K562 (cell line): ENCODE data around the gene FAM171A1. TPM values are rescaled to one million over a fixed set of nuclear protein-coding genes. Genes with fewer than 3 reads are reported as not detected.

Experiments
- ATAC-seq: fragments of 200-7000 bp; cut with Tn5 transposase; 3 replicates; pipeline ENCODE4 v1.9.1; 2020; ENCODE audit warnings: moderate library complexity
- BruUV-seq: library from RNA; stranded (reverse); fragments of 400-500 nt; replicated peaks from 2 replicates; lab custom pipeline; 2021; lab: Mats Ljungman, UMichigan
- CTCF ChIA-PET: fragments of 300-600 bp; formaldehyde crosslinking; extraction: SDS; loops from one replicate; lab custom pipeline; 2021; ENCODE audit warnings: low intra/inter-chr PET ratio; lab: Yijun Ruan, JAX
- POLR2A ChIA-PET: fragments of 300-600, 350-650 bp; sonication (Branson Sonifier 250); formaldehyde crosslinking; extraction: SDS; loops from one replicate; lab custom pipeline; 2021; ENCODE audit warnings: antibody characterized with exemption, inconsistent platforms; lab: Yijun Ruan, JAX
- DNase-seq, 4 experiments: peaks; one replicate each; pipeline versions ENCODE4 v3.0.0 to v3.0.0-alpha.2; 2011 to 2018; ENCODE audit warnings: low spot score in 3 of 4, mixed read lengths in 3 of 4; ENCODE audit errors: extremely low read depth in 1 of 4
- FAIRE-seq: peaks from 2 replicates; lab custom pipeline; 2011; peaks lifted over from hg19 to GRCh38; lab: Jason Lieb, UNC
- H2AFZ ChIP-seq: 2 replicates; pipeline ENCODE4 v1.6.0; 2011; ENCODE audit warnings: low read depth, low read length, control low read depth, inconsistent platforms
- H3K27ac ChIP-seq: fragments of 200-600 bp; 3 replicates; pipeline ENCODE4 v1.8.0; 2011; ENCODE audit warnings: low read depth, mild to moderate bottlenecking, control low read depth, inconsistent platforms, low read length, moderate library complexity, mixed read lengths; ENCODE audit errors: extremely low read depth
- H3K27me3 ChIP-seq, 2 experiments: fragments of 300-600 bp in 1 of 2; 2 replicates in 1 of 2; 3 replicates in 1 of 2; pipeline versions ENCODE4 v1.6.0 to v1.8.0; 2011; ENCODE audit warnings: inconsistent platforms in 2 of 2, low read length in 2 of 2, mild to moderate bottlenecking in 1 of 2, mixed read lengths in 1 of 2, moderate library complexity in 1 of 2; ENCODE audit not compliant: control insufficient read depth in 2 of 2, insufficient read depth in 2 of 2
- H3K36me3 ChIP-seq: fragments of 300-600 bp; 3 replicates; pipeline ENCODE4 v1.8.0; 2011; ENCODE audit warnings: mild to moderate bottlenecking, low read length, inconsistent platforms; ENCODE audit not compliant: control insufficient read depth, insufficient read depth
- H3K4me1 ChIP-seq, 2 experiments: fragments of 200-600 bp in 1 of 2; replicated peaks in 1 of 2; 2 replicates in 1 of 2; 3 replicates in 1 of 2; pipeline versions ENCODE4 v1.5.1 to v1.8.0; 2011; ENCODE audit warnings: inconsistent platforms in 2 of 2, low read length in 2 of 2, mild to moderate bottlenecking in 1 of 2, mixed read lengths in 1 of 2, moderate library complexity in 1 of 2; ENCODE audit not compliant: control insufficient read depth in 2 of 2, insufficient read depth in 2 of 2
- H3K4me2 ChIP-seq: 2 replicates; pipeline ENCODE4 v1.6.1; 2011; ENCODE audit warnings: low read length, control low read depth, inconsistent platforms, mixed read lengths; ENCODE audit not compliant: insufficient read depth
- H3K4me3 ChIP-seq: fragments of 200-600 bp; sonication (generic), shearing (Covaris generic); 2 replicates; pipeline ENCODE4 v1.5.1; 2016; ENCODE audit warnings: control low read depth, inconsistent platforms
- H3K79me2 ChIP-seq: fragments of 200-600 bp; 3 replicates; pipeline ENCODE4 v1.8.0; 2011; ENCODE audit warnings: low read length, inconsistent platforms; ENCODE audit not compliant: control insufficient read depth, insufficient read depth
- H3K9ac ChIP-seq, 2 experiments: 2 replicates each; pipeline versions ENCODE4 v1.6.0 to v1.6.1; 2011; ENCODE audit warnings: low read depth in 2 of 2, low read length in 2 of 2, control low read depth in 1 of 2, inconsistent platforms in 1 of 2, mild to moderate bottlenecking in 1 of 2, mixed read lengths in 1 of 2; ENCODE audit not compliant: insufficient read depth in 1 of 2
- H3K9me1 ChIP-seq: one replicate; pipeline ENCODE4 v1.6.0; 2011; ENCODE audit warnings: inconsistent platforms, mild to moderate bottlenecking, low read length, moderate library complexity; ENCODE audit not compliant: control insufficient read depth, insufficient read depth
- H3K9me3 ChIP-seq: replicated peaks from 2 replicates; pipeline ENCODE4 v1.5.1; 2011; ENCODE audit warnings: low read depth, low read length, inconsistent platforms; ENCODE audit not compliant: control insufficient read depth, insufficient read depth
- H4K20me1 ChIP-seq: replicated peaks from 2 replicates; pipeline ENCODE4 v1.6.1; 2011; ENCODE audit warnings: low read length, inconsistent platforms, mixed read lengths; ENCODE audit not compliant: control insufficient read depth, insufficient read depth
- KLF1 ChIP-seq: fragments of 450-650 bp; IDR thresholded peaks from 2 replicates; pipeline ENCODE4 v1.6.1; 2016; ENCODE audit warnings: missing genetic modification characterization, missing compliant biosample characterization
- KLF6 ChIP-seq: fragments of 250-450 bp; sonication (Bioruptor Pico); IDR thresholded peaks from 2 replicates; pipeline ENCODE4 v1.4.0; 2020; ENCODE audit warnings: mild to moderate bottlenecking, moderate library complexity, borderline replicate concordance
- LARP7 ChIP-seq: fragments of 450-650 bp; IDR thresholded peaks from 2 replicates; pipeline ENCODE4 v1.6.1; 2016
- WGBS: fragments of 100-300 bp; shearing (Covaris generic); methylation state at CpG from one replicate; pipeline ENCODE4 v1.1.6; 2016; ENCODE audit warnings: low coverage, mixed read lengths; ENCODE audit not compliant: insufficient coverage; ENCODE audit errors: missing lambda C conversion rate; 5-methylcytosine and 5-hydroxymethylcytosine counted together
- in situ Hi-C: fragments of 300-500 bp; cut with MboI; formaldehyde crosslinking; loops from 4 replicates; pipeline ENCODE4 v1.15.0; 2018; ENCODE audit warnings: inconsistent platforms, mixed read lengths
- intact Hi-C: fragments of 100-400 bp; cut with micrococcal nuclease; formaldehyde crosslinking; loops from 2 replicates; pipeline ENCODE4 v1.14.2; 2022
- polyA plus RNA-seq, 8 experiments: library from polyadenylated mRNA; depleted of rRNA in 4 of 8; stranded (reverse) in 5 of 8; unstranded in 3 of 8; fragments of >200 nt; fragmentation: Nextera tagmentation in 2 of 8; fragmentation: Illumina TruSeq in 1 of 8; extraction: Ambion mirVana in 2 of 8; extraction: Trizol in 1 of 8; gene quantifications; 2 replicates each; pipeline versions ENCODE4 v1.2.1 to v1.2.3, GENCODE V29; 2011 to 2014; ENCODE audit warnings: inconsistent platforms in 1 of 8, missing spikeins in 1 of 8
- total RNA-seq, 7 experiments: library from RNA; depleted of rRNA in 6 of 7; stranded (reverse); fragments of >200 nt in 6 of 7; fragmentation: Illumina TruSeq in 2 of 7; extraction: Trizol in 2 of 7; gene quantifications; 2 replicates each; pipeline versions ENCODE4 v1.2.1 to v1.2.3, GENCODE V29; 2011 to 2021; ENCODE audit warnings: low replicate concordance in 1 of 7
- TF ChIP-seq, protein P1 (sequence below): fragments of 450-650 bp; IDR thresholded peaks from 2 replicates; pipeline ENCODE4 v1.6.1; 2016
- TF ChIP-seq, protein P2 (sequence below): fragments of 150-350 bp; conservative IDR thresholded peaks from 2 replicates; pipeline ENCODE4 v1.6.1; 2014; ENCODE audit warnings: low read length
- TF ChIP-seq, protein P3 (sequence below): fragments of 450-650 bp; IDR thresholded peaks from 2 replicates; pipeline ENCODE4 v1.6.1; 2016; ENCODE audit warnings: mild to moderate bottlenecking, moderate library complexity

Gene FAM171A1
- total and polyA plus RNA-seq, 9 of the 15 experiments (the other 6 are each of a cell fraction or from before 2014, with no cell fraction given) = 0.51 to 8.2 (median 4.8) TPM

DNA sequence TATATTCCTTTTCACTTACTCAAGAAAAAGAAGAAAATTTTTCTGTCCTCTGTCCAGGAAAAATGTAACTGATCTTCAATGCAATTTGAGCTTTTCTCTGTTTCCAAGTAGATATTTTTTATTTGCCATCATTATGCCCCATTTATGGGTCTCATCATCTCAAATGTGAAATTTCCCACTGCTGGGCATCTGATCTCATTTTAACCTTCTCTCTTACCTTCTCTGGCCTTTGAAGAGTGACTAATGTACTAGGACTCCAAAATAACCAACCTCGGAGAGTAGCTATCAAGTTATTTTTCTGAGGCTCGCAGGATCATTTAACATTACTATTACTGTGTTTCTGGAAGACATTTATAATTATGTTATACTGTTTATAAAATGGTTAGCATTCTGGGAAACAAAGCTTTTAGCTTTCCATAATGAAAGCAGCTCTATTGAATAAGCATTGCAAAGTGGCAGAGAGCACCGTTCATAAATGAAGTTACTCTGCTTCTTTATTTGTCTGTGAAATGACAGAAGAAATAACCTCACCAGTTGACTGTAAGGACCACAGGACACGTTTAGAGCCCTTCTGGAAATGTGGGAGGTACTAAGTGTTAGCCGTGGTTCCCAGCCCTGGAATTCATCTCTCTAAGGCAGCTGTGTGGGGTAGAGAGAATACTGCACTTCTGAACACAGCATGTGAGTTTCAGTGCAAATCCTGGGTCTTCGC, 169.3 kb downstream of the FAM171A1 start:
- no peaks in the 10 kb centered on the region for H4K20me1 ChIP-seq
- H3K79me2 ChIP-seq = no peaks in the 10 kb centered on the region
- ChIA-PET CTCF (no interaction called here), POLR2A (interaction anchor here (0.5 to 0.9 kb wide), 2 partner anchors 13 to 99 kb away, joined by 3 read pairs; no protein-coding TSS in a partner anchor)
- H3K9ac ChIP-seq = no peak overlapping the region
- ATAC-seq = no peak
- no peaks in the 10 kb centered on the region for H3K36me3 ChIP-seq
- H3K4me2 ChIP-seq = no peak overlapping the region
- WGBS = 10% methylated on average over 6 of the region's 6 CpGs
- BruUV-seq = no TSS peak
- no peaks in the 10 kb centered on the region for H3K4me1 ChIP-seq
- no peaks in the 10 kb centered on the region for H3K9me3 ChIP-seq
- no peak for DNase-seq
- no peak overlapping the region for H2AFZ ChIP-seq
- intact Hi-C loops (no loop called here), in situ Hi-C loops (no loop called here)
- H3K27me3 ChIP-seq = peaks cover 0 to 16% of the 10 kb centered on the region in 2 experiments; a peak in 4 of 5 replicates
- no peak overlapping the region for H3K4me3 ChIP-seq
- FAIRE-seq = no peak
- no peaks in the 10 kb centered on the region for H3K9me1 ChIP-seq
- no peak overlapping the region for H3K27ac ChIP-seq
- TF ChIP-seq, protein P1, sequence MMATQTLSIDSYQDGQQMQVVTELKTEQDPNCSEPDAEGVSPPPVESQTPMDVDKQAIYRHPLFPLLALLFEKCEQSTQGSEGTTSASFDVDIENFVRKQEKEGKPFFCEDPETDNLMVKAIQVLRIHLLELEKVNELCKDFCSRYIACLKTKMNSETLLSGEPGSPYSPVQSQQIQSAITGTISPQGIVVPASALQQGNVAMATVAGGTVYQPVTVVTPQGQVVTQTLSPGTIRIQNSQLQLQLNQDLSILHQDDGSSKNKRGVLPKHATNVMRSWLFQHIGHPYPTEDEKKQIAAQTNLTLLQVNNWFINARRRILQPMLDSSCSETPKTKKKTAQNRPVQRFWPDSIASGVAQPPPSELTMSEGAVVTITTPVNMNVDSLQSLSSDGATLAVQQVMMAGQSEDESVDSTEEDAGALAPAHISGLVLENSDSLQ = no peak
- TF ChIP-seq, protein P2, sequence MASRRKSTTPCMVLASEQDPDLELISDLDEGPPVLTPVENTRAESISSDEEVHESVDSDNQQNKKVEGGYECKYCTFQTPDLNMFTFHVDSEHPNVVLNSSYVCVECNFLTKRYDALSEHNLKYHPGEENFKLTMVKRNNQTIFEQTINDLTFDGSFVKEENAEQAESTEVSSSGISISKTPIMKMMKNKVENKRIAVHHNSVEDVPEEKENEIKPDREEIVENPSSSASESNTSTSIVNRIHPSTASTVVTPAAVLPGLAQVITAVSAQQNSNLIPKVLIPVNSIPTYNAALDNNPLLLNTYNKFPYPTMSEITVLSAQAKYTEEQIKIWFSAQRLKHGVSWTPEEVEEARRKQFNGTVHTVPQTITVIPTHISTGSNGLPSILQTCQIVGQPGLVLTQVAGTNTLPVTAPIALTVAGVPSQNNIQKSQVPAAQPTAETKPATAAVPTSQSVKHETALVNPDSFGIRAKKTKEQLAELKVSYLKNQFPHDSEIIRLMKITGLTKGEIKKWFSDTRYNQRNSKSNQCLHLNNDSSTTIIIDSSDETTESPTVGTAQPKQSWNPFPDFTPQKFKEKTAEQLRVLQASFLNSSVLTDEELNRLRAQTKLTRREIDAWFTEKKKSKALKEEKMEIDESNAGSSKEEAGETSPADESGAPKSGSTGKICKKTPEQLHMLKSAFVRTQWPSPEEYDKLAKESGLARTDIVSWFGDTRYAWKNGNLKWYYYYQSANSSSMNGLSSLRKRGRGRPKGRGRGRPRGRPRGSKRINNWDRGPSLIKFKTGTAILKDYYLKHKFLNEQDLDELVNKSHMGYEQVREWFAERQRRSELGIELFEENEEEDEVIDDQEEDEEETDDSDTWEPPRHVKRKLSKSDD = no peak
- TF ChIP-seq, protein P3, sequence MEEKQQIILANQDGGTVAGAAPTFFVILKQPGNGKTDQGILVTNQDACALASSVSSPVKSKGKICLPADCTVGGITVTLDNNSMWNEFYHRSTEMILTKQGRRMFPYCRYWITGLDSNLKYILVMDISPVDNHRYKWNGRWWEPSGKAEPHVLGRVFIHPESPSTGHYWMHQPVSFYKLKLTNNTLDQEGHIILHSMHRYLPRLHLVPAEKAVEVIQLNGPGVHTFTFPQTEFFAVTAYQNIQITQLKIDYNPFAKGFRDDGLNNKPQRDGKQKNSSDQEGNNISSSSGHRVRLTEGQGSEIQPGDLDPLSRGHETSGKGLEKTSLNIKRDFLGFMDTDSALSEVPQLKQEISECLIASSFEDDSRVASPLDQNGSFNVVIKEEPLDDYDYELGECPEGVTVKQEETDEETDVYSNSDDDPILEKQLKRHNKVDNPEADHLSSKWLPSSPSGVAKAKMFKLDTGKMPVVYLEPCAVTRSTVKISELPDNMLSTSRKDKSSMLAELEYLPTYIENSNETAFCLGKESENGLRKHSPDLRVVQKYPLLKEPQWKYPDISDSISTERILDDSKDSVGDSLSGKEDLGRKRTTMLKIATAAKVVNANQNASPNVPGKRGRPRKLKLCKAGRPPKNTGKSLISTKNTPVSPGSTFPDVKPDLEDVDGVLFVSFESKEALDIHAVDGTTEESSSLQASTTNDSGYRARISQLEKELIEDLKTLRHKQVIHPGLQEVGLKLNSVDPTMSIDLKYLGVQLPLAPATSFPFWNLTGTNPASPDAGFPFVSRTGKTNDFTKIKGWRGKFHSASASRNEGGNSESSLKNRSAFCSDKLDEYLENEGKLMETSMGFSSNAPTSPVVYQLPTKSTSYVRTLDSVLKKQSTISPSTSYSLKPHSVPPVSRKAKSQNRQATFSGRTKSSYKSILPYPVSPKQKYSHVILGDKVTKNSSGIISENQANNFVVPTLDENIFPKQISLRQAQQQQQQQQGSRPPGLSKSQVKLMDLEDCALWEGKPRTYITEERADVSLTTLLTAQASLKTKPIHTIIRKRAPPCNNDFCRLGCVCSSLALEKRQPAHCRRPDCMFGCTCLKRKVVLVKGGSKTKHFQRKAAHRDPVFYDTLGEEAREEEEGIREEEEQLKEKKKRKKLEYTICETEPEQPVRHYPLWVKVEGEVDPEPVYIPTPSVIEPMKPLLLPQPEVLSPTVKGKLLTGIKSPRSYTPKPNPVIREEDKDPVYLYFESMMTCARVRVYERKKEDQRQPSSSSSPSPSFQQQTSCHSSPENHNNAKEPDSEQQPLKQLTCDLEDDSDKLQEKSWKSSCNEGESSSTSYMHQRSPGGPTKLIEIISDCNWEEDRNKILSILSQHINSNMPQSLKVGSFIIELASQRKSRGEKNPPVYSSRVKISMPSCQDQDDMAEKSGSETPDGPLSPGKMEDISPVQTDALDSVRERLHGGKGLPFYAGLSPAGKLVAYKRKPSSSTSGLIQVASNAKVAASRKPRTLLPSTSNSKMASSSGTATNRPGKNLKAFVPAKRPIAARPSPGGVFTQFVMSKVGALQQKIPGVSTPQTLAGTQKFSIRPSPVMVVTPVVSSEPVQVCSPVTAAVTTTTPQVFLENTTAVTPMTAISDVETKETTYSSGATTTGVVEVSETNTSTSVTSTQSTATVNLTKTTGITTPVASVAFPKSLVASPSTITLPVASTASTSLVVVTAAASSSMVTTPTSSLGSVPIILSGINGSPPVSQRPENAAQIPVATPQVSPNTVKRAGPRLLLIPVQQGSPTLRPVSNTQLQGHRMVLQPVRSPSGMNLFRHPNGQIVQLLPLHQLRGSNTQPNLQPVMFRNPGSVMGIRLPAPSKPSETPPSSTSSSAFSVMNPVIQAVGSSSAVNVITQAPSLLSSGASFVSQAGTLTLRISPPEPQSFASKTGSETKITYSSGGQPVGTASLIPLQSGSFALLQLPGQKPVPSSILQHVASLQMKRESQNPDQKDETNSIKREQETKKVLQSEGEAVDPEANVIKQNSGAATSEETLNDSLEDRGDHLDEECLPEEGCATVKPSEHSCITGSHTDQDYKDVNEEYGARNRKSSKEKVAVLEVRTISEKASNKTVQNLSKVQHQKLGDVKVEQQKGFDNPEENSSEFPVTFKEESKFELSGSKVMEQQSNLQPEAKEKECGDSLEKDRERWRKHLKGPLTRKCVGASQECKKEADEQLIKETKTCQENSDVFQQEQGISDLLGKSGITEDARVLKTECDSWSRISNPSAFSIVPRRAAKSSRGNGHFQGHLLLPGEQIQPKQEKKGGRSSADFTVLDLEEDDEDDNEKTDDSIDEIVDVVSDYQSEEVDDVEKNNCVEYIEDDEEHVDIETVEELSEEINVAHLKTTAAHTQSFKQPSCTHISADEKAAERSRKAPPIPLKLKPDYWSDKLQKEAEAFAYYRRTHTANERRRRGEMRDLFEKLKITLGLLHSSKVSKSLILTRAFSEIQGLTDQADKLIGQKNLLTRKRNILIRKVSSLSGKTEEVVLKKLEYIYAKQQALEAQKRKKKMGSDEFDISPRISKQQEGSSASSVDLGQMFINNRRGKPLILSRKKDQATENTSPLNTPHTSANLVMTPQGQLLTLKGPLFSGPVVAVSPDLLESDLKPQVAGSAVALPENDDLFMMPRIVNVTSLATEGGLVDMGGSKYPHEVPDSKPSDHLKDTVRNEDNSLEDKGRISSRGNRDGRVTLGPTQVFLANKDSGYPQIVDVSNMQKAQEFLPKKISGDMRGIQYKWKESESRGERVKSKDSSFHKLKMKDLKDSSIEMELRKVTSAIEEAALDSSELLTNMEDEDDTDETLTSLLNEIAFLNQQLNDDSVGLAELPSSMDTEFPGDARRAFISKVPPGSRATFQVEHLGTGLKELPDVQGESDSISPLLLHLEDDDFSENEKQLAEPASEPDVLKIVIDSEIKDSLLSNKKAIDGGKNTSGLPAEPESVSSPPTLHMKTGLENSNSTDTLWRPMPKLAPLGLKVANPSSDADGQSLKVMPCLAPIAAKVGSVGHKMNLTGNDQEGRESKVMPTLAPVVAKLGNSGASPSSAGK = no peak
- TF ChIP-seq KLF1 (tag) (no peak), KLF6 (CRISPR knock-in tag) (no peak), LARP7 (no peak)
